ENCODE results near the gene GIMAP4. TPM values are rescaled to one million over a fixed set of nuclear protein-coding genes. Genes with fewer than 3 reads are reported as not detected.

Gene GIMAP4
- not detected in 5 replicates for total RNA-seq (2022; extraction: Qiagen RNA extraction; ENCODE audit: low read depth)

GRCh38 chr7:150567169-150567568 is at the start of gene GIMAP4:
Gene GIMAP4, plus strand, starts transcription at chr7:150567390. Its CDS starts 2,512 bp downstream, at chr7:150569902.

Other genes with a start within 250 kb of the GIMAP4 start
- 0.12 to 0.19 TPM (median 0.17 TPM) in 3 of 5 replicates, not detected in the others for gene LRRC61, start 244.0 kb upstream of the GIMAP4 start, total RNA-seq (2022; extraction: Qiagen RNA extraction; ENCODE audit: low read depth)
- not detected in 5 replicates for gene ACTR3C, start 243.8 kb upstream of the GIMAP4 start, total RNA-seq (2022; extraction: Qiagen RNA extraction; ENCODE audit: low read depth)
- not detected in 5 replicates for gene RARRES2, start 225.8 kb upstream of the GIMAP4 start, total RNA-seq (2022; extraction: Qiagen RNA extraction; ENCODE audit: low read depth)
- 73.2 to 96.1 TPM (median 93.1 TPM) in 5 replicates for gene REPIN1, start 198.6 kb upstream of the GIMAP4 start, total RNA-seq (2022; extraction: Qiagen RNA extraction; ENCODE audit: low read depth)
- 3.8 to 7.4 TPM (median 6.1 TPM) in 5 replicates for gene ZNF775, start 188.1 kb upstream of the GIMAP4 start, total RNA-seq (2022; extraction: Qiagen RNA extraction; ENCODE audit: low read depth)
- not detected in 5 replicates for gene GIMAP8, start 116.8 kb upstream of the GIMAP4 start, total RNA-seq (2022; extraction: Qiagen RNA extraction; ENCODE audit: low read depth)
- not detected in 5 replicates for gene GIMAP7, start 52.5 kb upstream of the GIMAP4 start, total RNA-seq (2022; extraction: Qiagen RNA extraction; ENCODE audit: low read depth)
- gene GIMAP6, start 65.0 kb downstream of the GIMAP4 start, total RNA-seq (2022; extraction: Qiagen RNA extraction; ENCODE audit: low read depth): not detected in 5 replicates
- 0.06 to 0.17 TPM in 2 of 5 replicates, not detected in the others for gene GIMAP2, start 118.3 kb downstream of the GIMAP4 start, total RNA-seq (2022; extraction: Qiagen RNA extraction; ENCODE audit: low read depth)
- gene GIMAP1, start 149.2 kb downstream of the GIMAP4 start, total RNA-seq (2022; extraction: Qiagen RNA extraction; ENCODE audit: low read depth): not detected in 5 replicates
- not detected in 5 replicates for gene GIMAP5, start 170.0 kb downstream of the GIMAP4 start, total RNA-seq (2022; extraction: Qiagen RNA extraction; ENCODE audit: low read depth)
- 0.20 TPM in 1 of 5 replicates, not detected in the others for gene TMEM176B, start 233.0 kb downstream of the GIMAP4 start, total RNA-seq (2022; extraction: Qiagen RNA extraction; ENCODE audit: low read depth)
- gene TMEM176A, start 233.4 kb downstream of the GIMAP4 start, total RNA-seq (2022; extraction: Qiagen RNA extraction; ENCODE audit: low read depth): not detected in 5 replicates

Data from A549 treated with RU486 at 1 μM for 4 hours (cell line).